ENCODE measurements around the gene PCDHGB7.
A peak's percentile ranks its signal among the peaks of the same experiment; 100 is the strongest.
"Not testable (repeated sequence)": the region's sequence is repeated elsewhere in the genome, so short reads cannot be mapped to it uniquely, and the experiment has no call there.

PCDHGB7 gene

GRCh38 chr5:141430332-141431113, 13.0 kb downstream of the PCDHGB7 start, which contains the start of gene PCDHGA12:
PCDHGA12 (plus strand) TSS chr5:141430507; CDS start chr5:141430760, 253 bp downstream.
- peak in 1 of 2 donors; percentile 25 for DNase-seq (ENCODE audit: low read depth in 2 of 2)

- no peak for DNase-seq (ENCODE audit: low read depth in 2 of 2)
Observed at GRCh38 chr5:141431286-141431685, 13.8 kb downstream of the PCDHGB7 start.

GRCh38 chr5:141432308-141432707, 14.8 kb downstream of the PCDHGB7 start:
- not testable (repeated sequence) for DNase-seq (ENCODE audit: low read depth in 2 of 2)

- DNase-seq (ENCODE audit: low read depth in 2 of 2) = not testable (repeated sequence)
Observed at GRCh38 chr5:141432726-141433125, 15.2 kb downstream of the PCDHGB7 start.

- DNase-seq (ENCODE audit: low read depth in 2 of 2) = no peak
Observed at GRCh38 chr5:141434006-141434405, 16.5 kb downstream of the PCDHGB7 start.

GRCh38 chr5:141437221-141437620, 19.7 kb downstream of the PCDHGB7 start:
- no peak for DNase-seq (ENCODE audit: low read depth in 2 of 2)

GRCh38 chr5:141439411-141440141, 22.1 kb downstream of the PCDHGB7 start:
- DNase-seq (ENCODE audit: low read depth in 2 of 2) = no peak

GRCh38 chr5:141440341-141440740, 22.9 kb downstream of the PCDHGB7 start:
- no peak for DNase-seq (ENCODE audit: low read depth in 2 of 2)

GRCh38 chr5:141441571-141442170, 24.2 kb downstream of the PCDHGB7 start:
- DNase-seq (ENCODE audit: low read depth in 2 of 2) = no peak

GRCh38 chr5:141465351-141465750, 47.9 kb downstream of the PCDHGB7 start:
- DNase-seq (ENCODE audit: low read depth in 2 of 2) = no peak

All from stimulated activated CD4-positive, alpha-beta T cell treated with anti-CD3 and anti-CD28 coated beads, Interleukin-15, amount 100 ng/mL, for 48 hours (primary cell).